MCF 10A (cell line): ENCODE measurements around the gene JAG2. TPM values are rescaled to one million over a fixed set of nuclear protein-coding genes. Genes with fewer than 3 reads are reported as not detected.

ENCODE experiments used
- BruUV-seq: library from RNA; stranded (reverse); fragments of 400-500 nt; replicated peaks from 2 replicates; lab custom pipeline; 2021; lab: Mats Ljungman, UMichigan
- CTCF ChIA-PET: fragments of 300-600 bp; sonication (Branson Sonifier 250); formaldehyde crosslinking; extraction: SDS; loops from one replicate; lab custom pipeline; 2021; ENCODE audit warnings: antibody characterized with exemption, inconsistent platforms; lab: Yijun Ruan, JAX
- POLR2A ChIA-PET: fragments of 300-600, 350-650 bp; sonication (Branson Sonifier 250); formaldehyde crosslinking; extraction: SDS; loops from one replicate; lab custom pipeline; 2020; ENCODE audit warnings: antibody characterized with exemption, inconsistent platforms; lab: Yijun Ruan, JAX
- DNase-seq: peaks from one replicate; pipeline ENCODE4 v3.0.0-alpha.2; 2018; ENCODE audit not compliant: unreplicated experiment
- H3K27ac Mint-ChIP-seq: one replicate; pipeline ENCODE4 v1.8.0; 2022; ENCODE audit warnings: mild to moderate bottlenecking, low read depth, mixed read lengths; ENCODE audit not compliant: unreplicated experiment
- H3K27me3 Mint-ChIP-seq: one replicate; pipeline ENCODE4 v1.8.0; 2022; ENCODE audit warnings: mixed read lengths; ENCODE audit not compliant: insufficient read depth, unreplicated experiment
- H3K36me3 Mint-ChIP-seq: one replicate; pipeline ENCODE4 v1.8.0; 2022; ENCODE audit warnings: mild to moderate bottlenecking, moderate library complexity, mixed read lengths; ENCODE audit not compliant: insufficient read depth, unreplicated experiment
- H3K4me1 Mint-ChIP-seq: one replicate; pipeline ENCODE4 v1.8.0; 2022; ENCODE audit warnings: mixed read lengths; ENCODE audit not compliant: insufficient read depth, unreplicated experiment
- H3K4me3 Mint-ChIP-seq: one replicate; pipeline ENCODE4 v1.8.0; 2022; ENCODE audit warnings: mild to moderate bottlenecking, moderate library complexity, mixed read lengths; ENCODE audit not compliant: unreplicated experiment
- H3K9me3 Mint-ChIP-seq: one replicate; pipeline ENCODE4 v1.8.0; 2022; ENCODE audit warnings: mixed read lengths; ENCODE audit not compliant: unreplicated experiment
- intact Hi-C: fragments of 100-400 bp; cut with micrococcal nuclease; formaldehyde crosslinking; loops from 2 replicates; pipeline ENCODE4 v1.14.1; 2022
- microRNA-seq: library from miRNA; unstranded; fragments of <30 nt; microRNA quantifications from one replicate; pipeline ENCODE4 v1.2.0, GENCODE V29; 2022
- total RNA-seq: library from RNA; stranded (reverse); gene quantifications from 2 replicates; pipeline ENCODE4 v1.2.3, GENCODE V29; 2022
- TF ChIP-seq, protein P1 (sequence below): fragments of 200-600 bp; IDR thresholded peaks from one replicate; pipeline ENCODE4 v1.8.0; 2022; ENCODE audit warnings: antibody characterized with exemption, mild to moderate bottlenecking; ENCODE audit not compliant: unreplicated experiment

The JAG2 gene
- total RNA-seq, 1 experiment from 2014 or later: 33.5 TPM

- CTCF ChIA-PET: interaction anchor here (0.6 to 3.2 kb wide), 3 partner anchors 74 to 155 kb away, joined by 3 to 32 read pairs (median 3); partner anchors contain the start of gene JAG2
- Mint-ChIP-seq H3K27me3 (no peaks in the 10 kb centered on the region), H3K27ac (peak overlapping the region; percentile 83), H3K36me3 (peaks cover 12% of the 10 kb centered on the region), H3K4me3 (peak overlapping the region; percentile 82), H3K9me3 (no peaks in the 10 kb centered on the region), H3K4me1 (peaks cover 33% of the 10 kb centered on the region)
- intact Hi-C loops: loop anchor here (5.0 kb wide), 1 partner anchor 90 kb away; the partner anchor contains the start of gene NUDT14
- peak; percentile 36 for DNase-seq
- BruUV-seq: TSS peak; percentile 31
- POLR2A ChIA-PET: interaction anchor here (0.6 to 6.6 kb wide), 15 partner anchors 67 to 397 kb away, joined by 3 to 79 read pairs (median 4); partner anchors contain the start of genes BRF1, CDCA4 and JAG2
- TF ChIP-seq, protein P1, sequence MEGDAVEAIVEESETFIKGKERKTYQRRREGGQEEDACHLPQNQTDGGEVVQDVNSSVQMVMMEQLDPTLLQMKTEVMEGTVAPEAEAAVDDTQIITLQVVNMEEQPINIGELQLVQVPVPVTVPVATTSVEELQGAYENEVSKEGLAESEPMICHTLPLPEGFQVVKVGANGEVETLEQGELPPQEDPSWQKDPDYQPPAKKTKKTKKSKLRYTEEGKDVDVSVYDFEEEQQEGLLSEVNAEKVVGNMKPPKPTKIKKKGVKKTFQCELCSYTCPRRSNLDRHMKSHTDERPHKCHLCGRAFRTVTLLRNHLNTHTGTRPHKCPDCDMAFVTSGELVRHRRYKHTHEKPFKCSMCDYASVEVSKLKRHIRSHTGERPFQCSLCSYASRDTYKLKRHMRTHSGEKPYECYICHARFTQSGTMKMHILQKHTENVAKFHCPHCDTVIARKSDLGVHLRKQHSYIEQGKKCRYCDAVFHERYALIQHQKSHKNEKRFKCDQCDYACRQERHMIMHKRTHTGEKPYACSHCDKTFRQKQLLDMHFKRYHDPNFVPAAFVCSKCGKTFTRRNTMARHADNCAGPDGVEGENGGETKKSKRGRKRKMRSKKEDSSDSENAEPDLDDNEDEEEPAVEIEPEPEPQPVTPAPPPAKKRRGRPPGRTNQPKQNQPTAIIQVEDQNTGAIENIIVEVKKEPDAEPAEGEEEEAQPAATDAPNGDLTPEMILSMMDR: no peak
These were observed 76.2 kb downstream of the JAG2 start for GRCh38 chr14:105092171-105093037.

- no peaks in the 10 kb centered on the region for H3K27me3 Mint-ChIP-seq
- no TSS peak for BruUV-seq
- H3K9me3 Mint-ChIP-seq: no peaks in the 10 kb centered on the region
- peaks cover 18% of the 10 kb centered on the region for H3K36me3 Mint-ChIP-seq
- peak; percentile 99 for DNase-seq
- CTCF ChIA-PET: interaction anchor here (0.6 to 3.2 kb wide), 12 partner anchors 10 to 421 kb away, joined by 3 to 32 read pairs (median 4); partner anchors contain the start of gene JAG2
- H3K4me3 Mint-ChIP-seq: peak overlapping the region; percentile 82
- POLR2A ChIA-PET: interaction anchor here (0.6 to 6.6 kb wide), 14 partner anchors 68 to 398 kb away, joined by 3 to 79 read pairs (median 4); partner anchors contain the start of genes BRF1, CDCA4 and JAG2
- intact Hi-C loops: loop anchor here (1.0 to 5.0 kb wide), 2 partner anchors 76 to 91 kb away; partner anchors contain the start of gene NUDT14
- peak overlapping the region; percentile 83 for H3K27ac Mint-ChIP-seq
- H3K4me1 Mint-ChIP-seq: peaks cover 30% of the 10 kb centered on the region
- TF ChIP-seq, protein P1: no peak
These were observed 76.9 kb downstream of the JAG2 start for GRCh38 chr14:105091517-105092170.

DNA sequence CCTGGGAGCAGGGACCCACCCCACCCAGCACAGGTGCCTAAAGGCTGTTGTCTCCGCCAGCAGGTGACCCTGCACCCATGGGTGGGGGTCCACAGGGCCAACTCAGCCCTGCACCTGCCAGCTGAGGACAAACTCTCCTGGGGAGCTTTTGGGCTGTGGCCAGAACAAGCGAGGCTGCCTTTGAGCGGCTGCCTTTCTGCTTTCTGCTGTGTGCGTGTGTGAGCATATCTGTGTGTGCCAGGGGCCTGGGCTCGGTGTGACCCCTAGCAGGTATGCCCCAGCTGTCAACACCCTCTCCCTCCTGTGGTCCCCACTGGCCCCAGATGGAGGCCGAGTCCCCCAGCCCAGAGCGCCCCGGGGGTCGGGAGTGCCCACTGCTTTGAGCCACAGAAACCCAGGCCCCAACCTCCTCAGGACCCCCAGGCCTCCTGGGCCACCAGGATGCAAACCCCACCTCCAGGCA, 77.5 kb downstream of the JAG2 start:
- BruUV-seq: no TSS peak
- peak; percentile 55 for DNase-seq
- ChIA-PET CTCF (interaction anchor here (0.6 to 3.2 kb wide), 21 partner anchors 10 to 421 kb away, joined by 3 to 32 read pairs (median 4); partner anchors contain the start of gene JAG2), POLR2A (interaction anchor here (0.6 to 6.6 kb wide), 17 partner anchors 66 to 398 kb away, joined by 3 to 79 read pairs (median 4); partner anchors contain the start of genes BRF1, CDCA4 and JAG2)
- Mint-ChIP-seq H3K27ac (peak overlapping the region; percentile 83), H3K4me3 (peak overlapping the region; percentile 82), H3K9me3 (no peaks in the 10 kb centered on the region), H3K4me1 (peaks cover 30% of the 10 kb centered on the region), H3K36me3 (peaks cover 19% of the 10 kb centered on the region), H3K27me3 (no peaks in the 10 kb centered on the region)
- TF ChIP-seq, protein P1: no peak
- intact Hi-C loops: loop anchor here (1.0 to 5.0 kb wide), 2 partner anchors 76 to 91 kb away; partner anchors contain the start of gene NUDT14

Small RNA genes lying within 50 kb of the gene (microRNA-seq; reads per million reads assigned to microRNA genes)
- not detected for gene MIR6765

Other genes with a start within 250 kb of the JAG2 start
- gene PLD4, start 243.9 kb downstream of the JAG2 start, total RNA-seq: not detected in 2 replicates
- gene AHNAK2, start 190.4 kb downstream of the JAG2 start, total RNA-seq: 218 and 286 TPM in 2 replicates
- gene CLBA1, start 183.0 kb downstream of the JAG2 start, total RNA-seq: 20.3 and 24.3 TPM in 2 replicates
- 29.3 and 33.0 TPM in 2 replicates for gene CDCA4, start 147.7 kb downstream of the JAG2 start, total RNA-seq
- gene GPR132, start 103.3 kb downstream of the JAG2 start, total RNA-seq: 0.42 TPM in 1 of 2 replicates, not detected in the other
- 26.1 and 27.4 TPM in 2 replicates for gene NUDT14, start 12.5 kb upstream of the JAG2 start, total RNA-seq
- gene BTBD6, start 79.8 kb upstream of the JAG2 start, total RNA-seq: 16.7 and 24.5 TPM in 2 replicates
- gene BRF1, start 132.2 kb upstream of the JAG2 start, total RNA-seq: 30.7 and 34.3 TPM in 2 replicates
- 49.7 and 57.7 TPM in 2 replicates for gene PACS2, start 146.0 kb upstream of the JAG2 start, total RNA-seq
- gene TEX22, start 229.8 kb upstream of the JAG2 start, total RNA-seq: 4.1 and 6.2 TPM in 2 replicates